IPS-18a (cell line): ENCODE results near the gene LRRC10B.

Experiments used
- H3K27ac ChIP-seq: one replicate; pipeline ENCODE4 v1.5.1; 2013; ENCODE audit warnings: low read length
- H3K27me3 ChIP-seq: one replicate; pipeline ENCODE4 v1.6.1; 2013; ENCODE audit warnings: mild to moderate bottlenecking, low read length; ENCODE audit not compliant: control insufficient read depth, insufficient read depth
- H3K36me3 ChIP-seq: one replicate; pipeline ENCODE4 v1.6.1; 2013; ENCODE audit warnings: low read depth, low read length; ENCODE audit not compliant: control insufficient read depth
- H3K4me1 ChIP-seq: one replicate; pipeline ENCODE4 v1.6.1; 2013; ENCODE audit warnings: low read depth, low read length; ENCODE audit not compliant: control insufficient read depth
- H3K4me3 ChIP-seq: one replicate; pipeline ENCODE4 v1.5.1; 2013; ENCODE audit warnings: low read length
- H3K9ac ChIP-seq: one replicate; pipeline ENCODE4 v1.6.1; 2013; ENCODE audit warnings: mild to moderate bottlenecking, low read length, moderate library complexity
- H3K9me3 ChIP-seq: one replicate; pipeline ENCODE4 v1.6.1; 2013; ENCODE audit warnings: low read depth, low read length; ENCODE audit not compliant: control insufficient read depth

Gene LRRC10B

DNA sequence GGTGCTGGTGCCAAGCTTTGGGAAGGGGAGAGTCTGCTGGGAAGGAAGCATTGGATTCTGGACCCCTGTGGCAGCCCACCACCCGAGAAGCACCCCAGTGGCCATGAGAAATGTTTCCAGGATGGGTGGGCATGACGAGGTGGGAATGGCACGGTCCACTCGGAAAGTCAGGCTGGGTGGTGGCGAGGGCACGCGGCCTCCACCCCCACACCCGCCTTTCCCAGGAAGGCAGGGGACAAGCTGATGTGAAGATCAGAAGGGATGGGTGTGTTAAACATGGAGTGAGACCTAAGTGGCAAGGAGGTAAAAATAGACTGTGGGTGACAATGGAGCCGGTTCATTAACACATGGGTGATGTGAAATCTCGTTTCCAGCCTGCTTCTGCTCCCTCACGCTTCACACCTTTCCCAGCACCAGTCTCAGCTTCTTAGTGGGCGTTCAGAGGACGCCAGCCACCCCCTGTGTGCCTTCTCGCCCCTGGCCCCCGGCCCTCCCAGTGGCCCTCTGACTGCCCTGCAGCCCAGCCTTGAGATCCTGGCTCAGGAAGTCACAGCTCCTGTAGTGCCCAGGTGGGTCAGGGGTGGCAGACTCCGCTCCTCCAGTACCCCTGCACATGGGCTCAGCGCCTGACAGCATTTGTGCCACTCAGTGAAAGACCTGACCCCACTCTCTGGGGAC, 27.6 kb downstream of the LRRC10B start:
- H3K27ac ChIP-seq: no peak overlapping the region
- no peak overlapping the region for H3K9ac ChIP-seq
- H3K4me1 ChIP-seq: peaks cover 3% of the 10 kb centered on the region
- H3K9me3 ChIP-seq: no peaks in the 10 kb centered on the region
- H3K4me3 ChIP-seq: no peak overlapping the region
- no peaks in the 10 kb centered on the region for H3K36me3 ChIP-seq
- no peaks in the 10 kb centered on the region for H3K27me3 ChIP-seq

DNA sequence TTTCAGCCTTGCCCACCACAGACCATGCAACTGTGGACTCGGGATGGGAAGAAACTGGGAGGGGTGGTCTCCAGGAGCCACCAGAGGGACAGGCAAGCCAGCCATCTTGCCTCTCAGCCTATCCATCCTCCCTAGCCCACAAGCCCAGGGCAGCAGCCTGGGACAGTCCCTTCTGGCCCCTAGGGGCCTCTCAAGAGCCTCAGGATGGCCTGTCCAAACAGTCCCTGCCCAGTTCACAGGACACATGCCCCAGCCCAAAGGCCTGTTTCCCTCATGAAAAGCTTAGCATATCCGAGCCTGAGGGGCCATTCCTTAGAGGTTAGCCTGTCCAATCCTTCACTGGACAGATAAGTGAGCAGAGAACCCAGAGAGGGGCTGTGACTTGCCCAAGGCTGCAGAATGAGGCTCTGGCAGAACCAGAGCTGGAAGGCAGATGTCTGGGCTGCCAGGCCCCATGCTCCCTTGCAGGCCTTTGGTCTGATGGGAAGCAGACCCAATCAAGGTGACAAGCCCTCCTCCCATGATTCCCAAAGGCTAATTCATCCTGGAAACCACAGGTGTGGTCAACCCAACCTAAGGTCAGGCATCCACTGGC, 28.2 kb downstream of the LRRC10B start:
- H3K27ac ChIP-seq: no peak overlapping the region
- H3K36me3 ChIP-seq: no peaks in the 10 kb centered on the region
- H3K9me3 ChIP-seq: no peaks in the 10 kb centered on the region
- H3K4me1 ChIP-seq: peaks cover 9% of the 10 kb centered on the region
- no peak overlapping the region for H3K4me3 ChIP-seq
- no peak overlapping the region for H3K9ac ChIP-seq
- H3K27me3 ChIP-seq: no peaks in the 10 kb centered on the region

DNA sequence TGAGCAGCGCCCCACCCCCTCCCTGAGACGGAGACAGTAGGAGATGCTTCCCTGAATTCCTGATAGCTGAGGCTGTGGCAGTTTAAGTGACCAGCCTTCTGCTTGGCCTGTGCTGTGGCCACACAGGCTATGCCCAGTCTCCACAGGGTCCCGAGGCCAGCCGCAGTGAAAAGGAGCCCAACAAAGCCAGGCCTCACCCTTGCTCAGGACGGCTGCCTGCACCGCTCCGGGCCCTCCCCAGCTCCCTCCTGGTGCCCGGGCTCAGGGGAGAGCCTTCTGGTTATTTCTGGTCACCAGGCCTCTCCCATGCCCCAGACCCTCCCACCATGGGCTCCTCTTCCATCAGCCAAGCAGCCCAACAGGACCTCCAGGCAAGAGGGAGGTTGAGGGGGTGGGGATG, 28.8 kb downstream of the LRRC10B start:
- Histone ChIP-seq H3K27me3 (no peaks in the 10 kb centered on the region), H3K4me3 (no peak overlapping the region), H3K9me3 (no peaks in the 10 kb centered on the region), H3K36me3 (no peaks in the 10 kb centered on the region), H3K9ac (no peak overlapping the region), H3K27ac (no peak overlapping the region), H3K4me1 (peaks cover 10% of the 10 kb centered on the region)

DNA sequence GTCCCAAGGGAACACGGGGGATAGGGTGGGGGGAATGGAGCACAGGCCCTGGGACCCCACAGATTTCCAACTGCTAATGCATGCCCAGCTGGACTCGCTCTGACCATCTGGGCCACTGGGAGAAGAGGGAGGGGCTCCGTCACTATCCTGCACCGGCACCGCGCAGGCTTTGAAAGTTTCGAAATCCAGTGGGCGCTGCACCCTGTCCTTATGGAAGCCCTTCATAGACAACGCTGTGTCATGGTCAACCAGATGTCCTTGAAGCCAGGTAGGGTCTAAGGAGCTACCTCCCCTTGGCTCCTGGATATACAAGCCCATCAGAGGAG, 30.1 kb downstream of the LRRC10B start:
- H3K27ac ChIP-seq: no peak overlapping the region
- no peaks in the 10 kb centered on the region for H3K9me3 ChIP-seq
- no peaks in the 10 kb centered on the region for H3K27me3 ChIP-seq
- no peak overlapping the region for H3K4me3 ChIP-seq
- H3K4me1 ChIP-seq: peaks cover 10% of the 10 kb centered on the region
- no peaks in the 10 kb centered on the region for H3K36me3 ChIP-seq
- no peak overlapping the region for H3K9ac ChIP-seq

DNA sequence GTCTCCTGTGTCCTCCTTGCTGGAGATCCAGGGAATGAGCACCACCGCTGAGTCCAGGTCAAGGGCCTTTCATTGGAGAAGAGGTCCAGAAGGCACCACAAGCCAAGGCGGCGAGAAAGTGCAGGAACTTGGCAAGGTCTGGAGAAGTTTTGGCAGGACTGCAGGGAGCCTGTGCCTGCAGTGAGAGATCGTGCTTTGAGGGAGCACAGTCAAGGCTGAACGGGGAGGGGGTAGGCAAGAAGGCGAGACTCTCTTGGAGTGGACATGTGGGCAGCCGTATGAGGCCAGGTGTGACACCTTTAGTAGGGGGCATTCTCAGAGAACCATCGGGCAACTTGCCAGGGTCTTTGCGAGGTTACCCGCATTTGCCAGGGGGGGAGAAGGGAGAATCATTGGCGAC, 30.5 kb downstream of the LRRC10B start:
- peaks cover 10% of the 10 kb centered on the region for H3K4me1 ChIP-seq
- no peaks in the 10 kb centered on the region for H3K36me3 ChIP-seq
- H3K9me3 ChIP-seq: no peaks in the 10 kb centered on the region
- H3K27me3 ChIP-seq: no peaks in the 10 kb centered on the region
- no peak overlapping the region for H3K9ac ChIP-seq
- no peak overlapping the region for H3K4me3 ChIP-seq
- no peak overlapping the region for H3K27ac ChIP-seq

DNA sequence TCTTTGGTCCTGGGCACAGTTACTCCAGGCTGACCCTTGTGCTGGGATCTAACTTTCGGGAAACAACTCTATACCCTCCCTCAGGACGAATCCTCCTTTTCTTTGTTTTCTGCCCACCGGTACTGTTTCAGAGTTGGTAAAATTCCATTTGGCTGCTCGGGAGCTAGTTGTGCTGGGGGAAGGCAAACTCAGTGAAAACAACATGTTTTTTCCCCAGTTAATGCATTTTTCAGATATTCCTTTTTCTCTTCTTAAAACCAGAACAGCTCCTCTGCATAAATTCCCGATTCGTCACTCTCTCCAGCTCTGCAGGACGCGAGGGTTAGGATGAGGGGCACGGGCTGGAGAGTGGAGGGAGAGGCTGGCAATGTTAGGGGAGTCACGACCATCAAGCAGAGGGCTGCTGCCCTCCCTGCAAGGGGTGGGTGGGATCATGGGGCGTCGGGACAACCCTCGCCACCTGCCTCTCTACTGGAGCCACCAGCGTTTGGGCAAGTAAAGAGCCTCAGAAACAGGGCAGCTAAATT, 31.3 kb downstream of the LRRC10B start:
- Histone ChIP-seq H3K9ac (no peak overlapping the region), H3K27me3 (no peaks in the 10 kb centered on the region), H3K9me3 (no peaks in the 10 kb centered on the region), H3K27ac (no peak overlapping the region), H3K36me3 (no peaks in the 10 kb centered on the region), H3K4me3 (no peak overlapping the region), H3K4me1 (peaks cover 10% of the 10 kb centered on the region)

DNA sequence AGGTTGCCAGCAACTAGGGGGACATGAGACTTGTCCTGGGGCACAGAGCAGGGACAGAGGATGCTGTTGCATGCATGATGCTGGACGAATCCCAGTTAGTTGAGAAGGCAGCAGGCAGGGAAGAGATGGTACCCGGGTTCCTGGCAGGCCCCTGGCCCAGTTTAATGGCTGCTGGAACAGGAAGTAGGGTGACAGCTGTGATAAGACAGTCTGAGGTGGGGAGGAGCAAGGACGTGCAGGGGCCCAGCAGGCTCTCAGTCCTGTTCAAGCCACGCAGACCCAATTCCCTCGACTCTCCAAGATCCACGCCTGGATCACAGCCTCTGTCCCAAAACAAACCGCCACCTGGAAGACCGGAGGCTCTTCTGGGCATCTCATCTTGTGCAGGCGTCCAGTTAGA, 32.0 kb downstream of the LRRC10B start:
- Histone ChIP-seq H3K36me3 (no peaks in the 10 kb centered on the region), H3K27me3 (no peaks in the 10 kb centered on the region), H3K9ac (no peak overlapping the region), H3K27ac (no peak overlapping the region), H3K4me1 (peaks cover 10% of the 10 kb centered on the region), H3K9me3 (no peaks in the 10 kb centered on the region), H3K4me3 (no peak overlapping the region)

DNA sequence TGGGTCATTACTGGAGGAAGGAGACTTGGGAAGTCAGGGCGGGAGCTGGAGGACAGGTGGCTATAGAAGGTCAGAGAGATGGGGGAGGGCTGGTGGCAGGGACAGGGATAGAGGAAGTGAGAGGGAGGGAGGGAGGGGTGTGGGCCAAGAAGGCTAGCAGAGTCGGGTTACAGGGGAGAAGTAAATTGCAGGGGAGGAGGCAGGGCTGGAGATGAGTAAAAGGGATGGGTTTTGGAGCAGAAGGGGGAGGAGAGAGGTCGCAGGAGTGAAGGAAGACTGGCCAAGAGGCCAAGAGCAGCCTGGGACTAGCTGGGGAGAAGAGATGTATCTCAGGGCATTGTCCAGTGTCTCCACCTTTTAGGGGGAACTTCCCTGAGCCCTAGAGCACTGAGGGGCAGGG, 33.0 kb downstream of the LRRC10B start:
- no peaks in the 10 kb centered on the region for H3K9me3 ChIP-seq
- H3K36me3 ChIP-seq: no peaks in the 10 kb centered on the region
- H3K9ac ChIP-seq: no peak overlapping the region
- no peak overlapping the region for H3K4me3 ChIP-seq
- H3K4me1 ChIP-seq: peaks cover 10% of the 10 kb centered on the region
- no peaks in the 10 kb centered on the region for H3K27me3 ChIP-seq
- no peak overlapping the region for H3K27ac ChIP-seq

DNA sequence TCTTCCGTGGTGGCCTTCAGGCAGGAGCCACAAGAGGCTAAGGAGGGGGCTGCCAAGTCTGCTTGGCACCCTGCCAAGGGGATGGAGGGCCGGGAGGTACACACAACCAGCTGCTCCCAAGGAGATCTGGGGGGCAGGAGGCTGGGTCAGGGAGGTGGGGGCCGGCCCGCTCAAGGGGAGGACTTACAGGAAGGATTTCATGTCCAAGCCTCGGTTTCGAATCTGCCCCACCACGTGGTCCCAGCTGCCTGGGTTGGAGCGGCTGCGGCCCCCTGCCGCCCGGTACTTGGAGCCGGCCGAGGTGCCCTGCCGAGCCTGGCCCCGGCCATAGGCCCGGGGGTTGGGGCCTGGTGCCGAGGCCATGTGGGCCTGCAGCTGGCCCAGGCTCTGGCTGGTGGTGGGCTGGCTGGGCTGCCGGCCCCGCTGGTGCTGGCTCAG, 33.5 kb downstream of the LRRC10B start:
- H3K9me3 ChIP-seq: no peaks in the 10 kb centered on the region
- H3K27ac ChIP-seq: no peak overlapping the region
- peaks cover 10% of the 10 kb centered on the region for H3K4me1 ChIP-seq

DNA sequence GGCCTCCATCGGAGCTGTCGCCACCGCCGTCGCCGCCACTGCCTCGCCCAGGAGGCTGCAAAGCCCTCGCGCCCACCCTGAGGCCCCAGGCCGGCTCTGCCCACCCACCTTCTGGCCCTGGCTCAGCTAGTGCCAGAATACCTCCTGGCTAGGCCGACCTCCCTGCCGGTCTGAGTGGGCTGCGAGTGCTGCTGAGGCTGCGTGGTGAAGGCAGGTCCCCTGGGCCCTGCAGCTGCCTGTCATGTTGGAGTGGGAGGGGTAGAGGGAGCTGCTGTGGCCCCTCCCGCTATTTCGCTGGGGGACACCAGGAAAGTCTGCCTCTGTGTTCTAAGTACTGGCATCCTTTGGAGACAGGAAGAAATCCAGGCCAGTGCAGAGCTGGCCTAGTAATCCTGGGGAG, 34.2 kb downstream of the LRRC10B start:
- H3K4me3 ChIP-seq: no peak overlapping the region
- no peaks in the 10 kb centered on the region for H3K27me3 ChIP-seq
- H3K9me3 ChIP-seq: no peaks in the 10 kb centered on the region
- no peak overlapping the region for H3K27ac ChIP-seq
- H3K36me3 ChIP-seq: no peaks in the 10 kb centered on the region
- peaks cover 10% of the 10 kb centered on the region for H3K4me1 ChIP-seq
- no peak overlapping the region for H3K9ac ChIP-seq

More for the DNA sequence above, 33.5 kb downstream of the LRRC10B start:
- Histone ChIP-seq H3K36me3 (no peaks in the 10 kb centered on the region), H3K27me3 (no peaks in the 10 kb centered on the region), H3K9ac (no peak overlapping the region), H3K4me3 (no peak overlapping the region)

DNA sequence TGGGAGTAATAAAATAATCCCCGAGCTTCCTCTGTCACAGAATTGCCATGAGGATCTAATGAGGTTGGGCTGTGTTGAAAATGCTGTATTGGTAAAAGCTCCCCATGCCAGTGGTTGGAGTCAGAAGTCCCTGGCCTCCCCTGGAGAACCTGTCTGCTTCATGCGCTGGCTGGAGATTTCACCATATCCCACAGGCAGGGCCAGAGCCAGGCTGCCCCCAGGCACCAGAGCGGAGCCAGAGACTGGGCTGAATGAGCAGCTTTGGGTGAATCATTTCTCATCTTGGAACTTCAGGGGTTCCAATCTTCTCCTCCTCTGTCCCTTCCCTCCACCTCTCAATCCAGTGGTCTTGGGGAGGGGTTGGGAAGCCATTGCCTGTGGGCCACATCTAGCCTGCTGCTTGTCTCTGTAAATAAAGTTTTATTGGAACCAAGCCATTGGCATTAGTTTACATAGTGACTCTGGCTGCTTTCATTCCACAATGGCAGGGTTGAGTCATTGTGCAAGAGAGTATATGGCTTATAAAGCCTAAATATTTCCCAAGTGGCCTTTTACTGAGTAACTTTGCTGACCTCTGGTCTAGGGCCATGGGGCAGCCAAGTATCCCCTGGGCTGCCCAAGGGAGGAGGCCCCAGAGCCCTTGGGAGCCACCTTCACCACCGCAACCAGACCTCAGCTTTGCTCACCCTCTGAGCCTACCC, 35.2 kb downstream of the LRRC10B start:
- Histone ChIP-seq H3K4me3 (no peak overlapping the region), H3K9me3 (no peaks in the 10 kb centered on the region), H3K27ac (no peak overlapping the region), H3K27me3 (no peaks in the 10 kb centered on the region), H3K4me1 (peaks cover 10% of the 10 kb centered on the region), H3K36me3 (no peaks in the 10 kb centered on the region), H3K9ac (no peak overlapping the region)
